Measurements from ENCODE around the gene HEG1. TPM values are rescaled to one million over a fixed set of nuclear protein-coding genes. Genes with fewer than 3 reads are reported as not detected.

HEG1 gene
- total RNA-seq, 1 experiment from 2014 or later: 0.33 TPM

Small RNA genes lying within 50 kb of the gene (small RNA-seq; reads per million reads assigned to genes)
- gene RNA5SP137: not detected

Other genes starting within 250 kb of the HEG1 start
- gene ITGB5, start 168.6 kb downstream of the HEG1 start, total RNA-seq (2014; rRNA removed; shearing (Covaris generic)): 408 and 414 TPM in 2 replicates
- gene MUC13, start 121.2 kb downstream of the HEG1 start, total RNA-seq (2014; rRNA removed; shearing (Covaris generic)): 39.9 and 44.9 TPM in 2 replicates
- gene SLC12A8, start 156.8 kb upstream of the HEG1 start, total RNA-seq (2014; rRNA removed; shearing (Covaris generic)): 57.8 and 61.3 TPM in 2 replicates